GM23248 (cell line): ENCODE results near the gene ATRN. TPM values are rescaled to one million over a fixed set of nuclear protein-coding genes. Genes with fewer than 3 reads are reported as not detected.

Experiments used
- DNase-seq: peaks from one replicate; pipeline ENCODE4 v3.0.0-alpha.2; 2015
- H2AFZ ChIP-seq: fragments of 200-600 bp; sonication (generic); 2 replicates; pipeline ENCODE4 v1.6.1; 2016; ENCODE audit warnings: antibody characterized with exemption
- H3F3A ChIP-seq: fragments of 200-600 bp; sonication (generic); 2 replicates; pipeline ENCODE4 v1.6.1; 2016; ENCODE audit warnings: mild to moderate bottlenecking, antibody characterized with exemption, mixed run types; ENCODE audit not compliant: insufficient read depth
- H3K27ac ChIP-seq: fragments of 200-600 bp; sonication (generic); 2 replicates; pipeline ENCODE4 v1.5.1; 2016; ENCODE audit warnings: mild to moderate bottlenecking
- H3K27me3 ChIP-seq: fragments of 200-600 bp; sonication (generic); replicated peaks from 2 replicates; pipeline ENCODE4 v1.6.1; 2016; ENCODE audit warnings: mild to moderate bottlenecking; ENCODE audit not compliant: insufficient read depth
- H3K36me3 ChIP-seq: fragments of 200-600 bp; sonication (generic); 2 replicates; pipeline ENCODE4 v1.6.1; 2016; ENCODE audit warnings: low read depth, mild to moderate bottlenecking
- H3K4me1 ChIP-seq: fragments of 200-600 bp; sonication (generic); 2 replicates; pipeline ENCODE4 v1.6.1; 2016; ENCODE audit warnings: mild to moderate bottlenecking; ENCODE audit not compliant: insufficient read depth
- H3K4me2 ChIP-seq: fragments of 200-600 bp; sonication (generic); one replicate; pipeline ENCODE4 v1.6.1; 2016; ENCODE audit warnings: mild to moderate bottlenecking; ENCODE audit not compliant: unreplicated experiment
- H3K4me3 ChIP-seq: fragments of 200-600 bp; sonication (generic); 2 replicates; pipeline ENCODE4 v1.5.1; 2016; ENCODE audit warnings: mild to moderate bottlenecking
- H3K79me2 ChIP-seq: fragments of 200-600 bp; sonication (generic); 2 replicates; pipeline ENCODE4 v1.6.1; 2016; ENCODE audit warnings: mild to moderate bottlenecking; ENCODE audit not compliant: insufficient read depth
- H3K9ac ChIP-seq: fragments of 200-600 bp; sonication (generic); 2 replicates; pipeline ENCODE4 v1.6.1; 2016; ENCODE audit warnings: mild to moderate bottlenecking
- H3K9me2 ChIP-seq: fragments of 200-600 bp; sonication (generic); 2 replicates; pipeline ENCODE4 v1.6.1; 2016; ENCODE audit warnings: mixed run types, mild to moderate bottlenecking, moderate library complexity; ENCODE audit not compliant: insufficient read depth
- H3K9me3 ChIP-seq: fragments of 200-600 bp; sonication (generic); one replicate; pipeline ENCODE4 v1.6.1; 2017; ENCODE audit warnings: low read depth
- H4K20me1 ChIP-seq: fragments of 200-600 bp; sonication (generic); 2 replicates; pipeline ENCODE4 v1.6.0; 2016; ENCODE audit not compliant: insufficient read depth
- EZH2 ChIP-seq: fragments of 200-600 bp; sonication (generic); IDR thresholded peaks from 2 replicates; pipeline ENCODE4 v1.6.1; 2018; ENCODE audit warnings: antibody characterized with exemption, mild to moderate bottlenecking; ENCODE audit not compliant: insufficient read depth, poor library complexity, severe bottlenecking
- EZH2phosphoT487 ChIP-seq: fragments of 200-600 bp; sonication (generic); IDR thresholded peaks from 2 replicates; pipeline ENCODE4 v1.6.1; 2018; ENCODE audit warnings: antibody characterized with exemption, moderate library complexity, mild to moderate bottlenecking, low read depth; ENCODE audit not compliant: insufficient read depth
- WGBS, 2 experiments: methylation state at CpG; one replicate each; pipeline ENCODE4 v1.1.6; 2015 to 2017; ENCODE audit warnings: low lambda C conversion rate in 2 of 2, low coverage in 1 of 2; ENCODE audit errors: missing lambda C conversion rate in 2 of 2; 5-methylcytosine and 5-hydroxymethylcytosine counted together
- in situ Hi-C: fragments of 300-500 bp; cut with MboI; formaldehyde crosslinking; loops from 2 replicates; pipeline ENCODE4 v1.15.0; 2020
- polyA plus RNA-seq: library from polyadenylated mRNA; unstranded; fragments of >200 nt; fragmentation: Nextera tagmentation; extraction: Ambion mirVana; gene quantifications from 2 replicates; pipeline ENCODE4 v1.2.1, GENCODE V29; 2016
- total RNA-seq: library from RNA; depleted of rRNA; stranded (reverse); fragments of >200 nt; shearing (Covaris generic); gene quantifications from 2 replicates; pipeline ENCODE4 v1.2.3, GENCODE V29; 2014

Gene ATRN
- total and polyA plus RNA-seq, 2 experiments from 2014 or later = 9.9 to 38.7 TPM

- Histone ChIP-seq H3K27me3 (no peaks in the 10 kb centered on the region), H3F3A (no peaks in the 10 kb centered on the region), H3K9me2 (no peaks in the 10 kb centered on the region), H2AFZ (no peak overlapping the region), H3K4me2 (no peak overlapping the region), H3K36me3 (no peaks in the 10 kb centered on the region), H3K27ac (no peak overlapping the region), H4K20me1 (no peaks in the 10 kb centered on the region), H3K79me2 (no peaks in the 10 kb centered on the region), H3K4me1 (no peaks in the 10 kb centered on the region), H3K9me3 (no peaks in the 10 kb centered on the region), H3K4me3 (no peak overlapping the region), H3K9ac (no peak overlapping the region)
- in situ Hi-C loops = no loop called here
- 99% methylated on average over 4 of the region's 4 CpGs for WGBS, 2 experiments
- DNase-seq = no peak
- TF ChIP-seq EZH2 (no peak), EZH2phosphoT487 (no peak)
Observed at GRCh38 chr20:3622406-3622805, 151.6 kb downstream of the ATRN start.

- Histone ChIP-seq H3F3A (no peaks in the 10 kb centered on the region), H3K36me3 (no peaks in the 10 kb centered on the region), H3K4me2 (no peak overlapping the region), H3K79me2 (no peaks in the 10 kb centered on the region), H3K4me3 (no peak overlapping the region), H3K9me2 (no peaks in the 10 kb centered on the region), H2AFZ (no peak overlapping the region), H3K27me3 (no peaks in the 10 kb centered on the region), H3K27ac (no peak overlapping the region), H3K9ac (no peak overlapping the region), H3K9me3 (no peaks in the 10 kb centered on the region), H3K4me1 (no peaks in the 10 kb centered on the region), H4K20me1 (no peaks in the 10 kb centered on the region)
- TF ChIP-seq EZH2phosphoT487 = no peak
- no peak for TF ChIP-seq EZH2
- 86 to 98% methylated on average over 2 of the region's 2 CpGs for WGBS, 2 experiments
- no peak for DNase-seq
- in situ Hi-C loops = no loop called here
Observed at GRCh38 chr20:3627476-3627875, 156.7 kb downstream of the ATRN start.

GRCh38 chr20:3628502-3629314 lies 157.9 kb downstream of the ATRN start:
- in situ Hi-C loops = no loop called here
- no peaks in the 10 kb centered on the region for H3K79me2 ChIP-seq
- no peaks in the 10 kb centered on the region for H3K36me3 ChIP-seq
- no peak overlapping the region for H3K27ac ChIP-seq
- no peaks in the 10 kb centered on the region for H3K27me3 ChIP-seq
- no peaks in the 10 kb centered on the region for H3K9me2 ChIP-seq
- WGBS, 2 experiments = 88 to 89% methylated on average over 16 of the region's 16 CpGs
- H3F3A ChIP-seq = no peaks in the 10 kb centered on the region
- H4K20me1 ChIP-seq = no peaks in the 10 kb centered on the region
- H3K4me1 ChIP-seq = no peaks in the 10 kb centered on the region
- no peak overlapping the region for H2AFZ ChIP-seq
- TF ChIP-seq EZH2phosphoT487 (no peak), EZH2 (no peak)
- no peak overlapping the region for H3K4me2 ChIP-seq
- no peak overlapping the region for H3K9ac ChIP-seq
- H3K9me3 ChIP-seq = no peaks in the 10 kb centered on the region
- H3K4me3 ChIP-seq = no peak overlapping the region
- DNase-seq = no peak

- no peaks in the 10 kb centered on the region for H3K4me1 ChIP-seq
- in situ Hi-C loops = no loop called here
- no peak for DNase-seq
- TF ChIP-seq EZH2phosphoT487 (no peak), EZH2 (no peak)
- no peaks in the 10 kb centered on the region for H3K27me3 ChIP-seq
- H3K27ac ChIP-seq = no peak overlapping the region
- H3F3A ChIP-seq = no peaks in the 10 kb centered on the region
- no peak overlapping the region for H3K4me2 ChIP-seq
- H3K9ac ChIP-seq = no peak overlapping the region
- H3K9me3 ChIP-seq = no peaks in the 10 kb centered on the region
- H3K36me3 ChIP-seq = no peaks in the 10 kb centered on the region
- 73 to 75% methylated on average over 2 of the region's 2 CpGs for WGBS, 2 experiments
- no peak overlapping the region for H3K4me3 ChIP-seq
- H3K79me2 ChIP-seq = no peaks in the 10 kb centered on the region
- no peak overlapping the region for H2AFZ ChIP-seq
- no peaks in the 10 kb centered on the region for H3K9me2 ChIP-seq
- H4K20me1 ChIP-seq = no peaks in the 10 kb centered on the region
Observed at GRCh38 chr20:3629893-3630292, 159.1 kb downstream of the ATRN start.
